GM18861 (cell line): ENCODE data around the gene ATP2B2.

Source experiments
- ATAC-seq: cut with Tn5 transposase; IDR thresholded peaks from one replicate; pipeline ENCODE4 v1.9.1; 2021; ENCODE audit not compliant: unreplicated experiment

The ATP2B2 gene

GRCh38 chr3:10368512-10368911 is 136.9 kb downstream of the ATP2B2 start:
- ATAC-seq = no peak

DNA sequence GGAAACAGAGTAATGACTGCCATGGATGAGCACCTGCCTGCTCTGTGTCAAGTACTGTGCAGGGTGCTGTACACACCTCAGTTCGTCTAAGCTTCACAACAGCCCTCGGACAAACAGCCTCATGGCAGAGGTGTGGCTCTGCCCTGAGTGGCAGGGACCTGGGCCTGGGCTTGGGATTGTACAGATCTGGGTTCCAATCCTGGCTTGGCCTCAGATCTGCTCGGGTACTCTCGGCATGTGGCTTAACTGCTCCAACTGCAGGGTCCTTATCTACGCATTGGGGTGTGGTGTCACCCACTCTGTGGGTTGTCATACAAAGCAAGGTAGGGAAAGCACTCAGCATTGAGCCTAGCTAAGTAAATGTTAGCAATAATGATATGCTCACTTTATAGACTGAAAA is 137.9 kb downstream of the ATP2B2 start:
- no peak for ATAC-seq

DNA sequence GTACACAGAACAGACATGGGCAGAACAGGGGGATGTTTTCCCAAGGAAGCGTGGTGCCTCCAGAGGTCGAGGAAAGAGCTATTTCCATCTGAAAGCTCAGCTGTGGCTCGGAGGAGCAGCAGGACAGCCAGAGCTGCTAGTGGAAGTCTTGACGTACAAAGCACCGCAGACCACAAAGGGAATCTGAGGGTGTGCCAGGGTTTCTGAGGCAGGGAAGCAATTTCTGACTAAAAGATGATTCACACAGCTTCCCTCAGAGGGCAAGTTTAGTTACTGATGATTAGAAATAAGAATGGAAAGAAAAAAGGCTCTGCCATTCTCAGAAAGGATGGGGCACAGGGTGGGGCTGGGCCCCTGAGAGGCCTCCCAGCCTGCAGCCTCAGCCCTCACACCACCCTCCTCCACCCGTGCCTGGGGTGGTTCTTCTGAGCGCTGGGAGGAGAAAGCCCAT is 138.7 kb downstream of the ATP2B2 start:
- ATAC-seq = no peak

DNA sequence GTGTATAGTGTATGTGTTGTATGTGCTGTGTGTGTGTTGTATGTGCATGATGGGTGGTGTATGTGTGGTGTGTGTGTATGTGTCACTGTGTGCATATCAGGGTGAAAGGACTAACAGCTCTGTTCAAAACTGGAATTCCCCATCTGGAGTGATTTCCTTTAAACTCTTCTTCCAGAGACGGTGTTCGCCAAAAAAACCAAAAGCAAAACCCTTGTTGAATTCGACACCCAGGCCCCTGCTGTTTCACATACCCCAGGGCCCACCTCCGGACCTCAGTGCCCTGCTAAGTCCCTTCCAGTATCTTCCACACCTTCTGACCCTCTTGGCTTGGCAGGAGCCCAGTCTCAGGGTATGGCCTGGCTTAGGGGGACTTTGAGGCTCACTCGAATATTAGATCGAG is 139.6 kb downstream of the ATP2B2 start:
- ATAC-seq = no peak

GRCh38 chr3:10365316-10365715 is 140.1 kb downstream of the ATP2B2 start:
- no peak for ATAC-seq

DNA sequence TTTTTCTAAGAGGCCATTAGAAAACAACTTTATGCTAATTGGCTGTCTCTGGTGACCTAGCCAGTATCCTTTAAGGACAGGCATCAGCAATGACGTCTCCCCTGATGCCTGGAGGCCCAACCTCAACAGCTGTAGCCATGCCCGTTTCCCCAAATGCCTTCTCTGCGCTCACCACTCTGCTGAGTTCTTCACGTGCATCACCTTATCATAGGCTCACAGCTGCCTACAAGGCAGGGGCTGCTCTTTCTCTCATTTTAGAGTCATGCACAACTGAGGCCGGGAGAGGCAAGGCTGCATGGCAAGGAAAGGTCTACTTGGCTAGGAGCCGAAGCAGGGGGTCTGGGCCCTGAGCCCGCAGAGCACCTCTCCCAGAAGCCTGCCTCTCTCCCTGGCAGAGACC is 140.6 kb downstream of the ATP2B2 start:
- no peak for ATAC-seq

DNA sequence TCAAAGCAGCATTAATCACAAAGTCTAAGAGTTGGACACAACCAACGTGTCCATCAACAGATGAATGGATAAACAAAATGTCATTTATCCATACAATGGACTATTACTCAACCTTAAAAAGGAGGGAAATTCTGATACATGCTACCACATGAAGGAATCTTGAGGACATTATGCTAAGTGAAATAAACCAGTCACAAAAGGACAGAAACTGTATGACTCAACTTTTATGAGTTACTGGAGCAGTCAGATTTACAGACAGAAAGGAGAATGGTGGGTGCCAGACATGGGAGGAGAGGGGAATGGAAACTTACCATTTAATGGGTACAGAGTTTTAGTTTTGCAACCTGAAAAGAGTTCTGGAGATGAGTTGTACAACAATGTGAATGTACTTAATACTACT is 141.5 kb downstream of the ATP2B2 start:
- no peak for ATAC-seq

GRCh38 chr3:10361375-10361774 is 144.0 kb downstream of the ATP2B2 start:
- ATAC-seq = no peak

- ATAC-seq = no peak
Observed at GRCh38 chr3:10360478-10360877, 144.9 kb downstream of the ATP2B2 start.

GRCh38 chr3:10359761-10360161 is 145.6 kb downstream of the ATP2B2 start:
- no peak for ATAC-seq

- no peak for ATAC-seq
Observed at GRCh38 chr3:10358309-10358980, 146.9 kb downstream of the ATP2B2 start.

DNA sequence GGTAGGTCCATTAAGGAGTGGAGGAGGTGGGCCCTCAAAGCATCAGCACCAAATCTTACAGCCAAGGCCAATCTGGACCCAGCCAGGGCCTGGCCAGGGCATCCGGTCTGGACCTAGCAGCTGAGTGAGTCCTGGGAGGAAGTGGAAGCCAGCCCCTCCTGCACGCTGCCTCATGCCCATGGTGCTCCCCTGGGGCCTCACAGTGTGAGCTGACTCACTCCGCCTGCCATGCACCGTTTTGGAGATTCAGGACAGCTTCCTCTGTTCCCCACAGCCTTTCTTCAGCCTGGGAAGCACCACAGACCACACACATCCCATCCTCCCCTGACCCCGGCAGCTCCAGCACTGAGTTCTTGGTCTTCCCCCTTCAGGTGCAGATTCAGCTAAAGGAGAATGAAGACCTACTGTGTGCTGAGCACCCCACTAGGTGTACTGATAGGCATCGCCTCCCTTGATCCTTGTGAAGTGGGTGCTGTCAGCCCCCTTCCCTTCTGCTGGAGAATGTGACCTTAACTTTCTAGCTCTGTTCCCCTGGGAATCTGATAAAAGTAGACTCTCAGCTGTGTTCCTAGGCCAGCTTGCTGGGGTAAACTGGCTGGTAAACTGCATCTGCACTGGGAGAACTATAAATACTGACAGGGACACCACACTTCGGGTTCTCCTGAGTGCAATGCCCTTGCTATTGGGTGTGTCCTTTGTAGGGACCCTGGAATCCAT is 147.6 kb downstream of the ATP2B2 start:
- peak; percentile 64 for ATAC-seq

DNA sequence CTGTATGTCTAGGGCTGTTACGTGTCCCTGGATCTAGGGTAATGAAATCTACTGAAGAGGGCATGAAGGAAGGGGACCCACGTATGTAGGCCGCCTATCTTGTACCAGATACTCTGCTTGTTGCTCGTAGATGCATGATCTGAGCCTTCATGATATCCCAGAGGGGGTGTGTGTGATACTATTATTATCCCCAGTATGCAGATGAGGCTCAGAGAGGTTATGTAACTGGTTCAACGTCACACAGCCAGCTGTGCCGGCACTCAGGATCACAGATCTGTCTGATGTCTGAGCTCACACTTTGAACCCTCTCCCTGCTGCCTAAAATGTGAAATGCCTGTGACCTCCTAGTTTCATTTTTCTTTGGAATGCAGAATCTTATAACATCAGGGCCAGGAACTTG is 148.3 kb downstream of the ATP2B2 start:
- no peak for ATAC-seq

- ATAC-seq = no peak
Observed at GRCh38 chr3:10356461-10356981, 148.9 kb downstream of the ATP2B2 start.

GRCh38 chr3:10354361-10355015 is 150.9 kb downstream of the ATP2B2 start:
- ATAC-seq = no peak

GRCh38 chr3:10353661-10354360 is 151.6 kb downstream of the ATP2B2 start:
- ATAC-seq = no peak

DNA sequence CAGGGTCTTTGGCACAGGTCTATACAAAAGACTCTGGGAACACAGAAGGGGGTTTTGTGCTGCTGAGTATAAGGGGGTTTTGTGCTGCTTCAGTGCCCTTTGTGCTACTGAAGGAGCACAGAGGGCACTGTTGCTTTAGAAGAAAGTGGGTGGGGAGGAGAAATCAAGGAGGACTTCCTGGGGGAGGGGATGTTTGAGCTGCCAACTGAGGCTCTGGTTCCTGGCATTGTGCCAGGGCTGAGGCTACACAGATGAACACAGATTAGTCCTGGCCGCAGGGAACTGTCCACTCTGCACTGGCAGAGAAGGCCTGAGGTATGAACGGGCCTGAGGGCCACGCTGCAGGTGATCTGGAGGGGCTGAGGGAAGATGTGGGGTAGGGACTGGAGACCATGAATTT is 152.2 kb downstream of the ATP2B2 start:
- ATAC-seq = no peak

DNA sequence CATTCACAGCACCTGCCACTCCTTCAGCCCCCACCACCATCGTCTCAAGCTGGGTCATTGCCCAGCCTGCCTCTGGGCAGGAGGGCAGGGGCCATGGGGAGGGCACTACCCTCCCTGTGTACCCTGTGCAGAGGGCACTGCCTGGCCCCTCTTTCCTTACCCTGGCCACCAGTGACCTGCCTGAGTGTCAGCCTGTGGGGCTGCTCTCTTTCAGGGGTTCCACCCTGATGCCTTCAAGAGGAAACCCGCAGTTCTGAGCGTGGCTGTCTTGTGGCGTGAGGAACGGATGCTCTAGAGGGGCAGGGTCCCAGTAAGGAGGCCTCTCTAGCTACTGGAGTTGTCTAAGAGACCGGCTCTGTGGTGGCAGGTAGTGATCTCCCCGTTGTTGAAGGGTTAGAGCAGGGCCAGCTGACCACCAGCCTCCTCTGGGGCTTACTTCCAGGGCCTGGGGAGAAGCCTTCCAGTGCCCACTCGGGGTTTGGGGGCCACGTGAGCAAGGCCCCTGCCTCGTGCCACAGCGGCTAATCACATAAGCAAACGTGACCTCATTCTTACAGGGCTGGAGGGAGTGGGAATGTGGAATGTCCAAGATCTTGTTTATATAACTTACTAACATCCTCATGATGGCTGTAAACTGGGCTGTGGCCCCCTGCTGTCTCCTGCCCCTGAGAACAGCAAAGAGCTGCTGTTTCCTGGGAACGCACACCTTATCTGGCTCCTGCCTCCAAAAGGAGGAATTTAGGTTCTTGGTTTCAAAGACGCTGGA is 153.1 kb downstream of the ATP2B2 start:
- ATAC-seq = no peak

DNA sequence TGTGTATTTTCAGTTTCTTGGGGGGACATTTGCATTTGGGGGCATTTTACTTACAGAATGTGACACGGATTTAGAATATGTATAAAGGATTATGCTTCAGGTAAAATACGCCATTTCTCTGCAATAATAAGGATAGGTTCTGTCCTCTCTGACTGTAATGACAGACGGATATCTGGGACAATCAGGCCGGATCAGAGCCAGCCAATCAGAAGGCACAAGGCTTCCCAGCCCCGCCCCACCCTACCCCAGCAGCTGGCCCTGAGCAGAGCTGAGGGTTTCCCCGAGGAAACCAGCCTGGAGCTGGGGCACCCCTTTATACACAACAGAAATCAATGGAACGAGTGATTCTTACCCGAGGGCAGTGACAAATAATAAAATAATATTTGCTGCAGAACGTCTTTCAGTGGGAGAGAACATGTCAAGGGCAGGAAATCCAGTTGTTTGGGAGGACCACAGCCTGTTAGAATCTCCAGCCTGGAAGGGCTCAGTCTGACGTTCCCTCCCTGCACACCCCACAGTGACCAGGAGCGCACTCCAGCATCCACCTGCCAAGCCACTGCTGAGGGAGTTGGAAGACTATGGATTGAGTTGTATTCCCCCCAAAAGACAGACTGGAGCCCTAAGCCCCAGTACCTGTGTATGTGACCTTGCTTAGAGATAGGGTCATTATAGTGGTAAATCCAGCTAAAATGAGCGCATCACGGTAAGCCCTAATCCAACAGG is 154.2 kb downstream of the ATP2B2 start:
- ATAC-seq = no peak
